IMR-90 (cell line): ENCODE results near the gene GALNT7. TPM values are rescaled to one million over a fixed set of nuclear protein-coding genes. Genes with fewer than 3 reads are reported as not detected.

Source experiments
- ATAC-seq: fragments of 200-7000 bp; cut with Tn5 transposase; 2 replicates; pipeline ENCODE4 v1.9.1; 2020; ENCODE audit warnings: low read depth, mild to moderate bottlenecking, moderate library complexity
- BruUV-seq: library from RNA; stranded (reverse); fragments of 400-500 nt; replicated peaks from 2 replicates; lab custom pipeline; 2021; lab: Mats Ljungman, UMichigan
- CTCF ChIA-PET: fragments of 300-600 bp; formaldehyde crosslinking; extraction: SDS; loops from one replicate; lab custom pipeline; 2021; ENCODE audit warnings: antibody characterized with exemption; lab: Yijun Ruan, JAX
- POLR2A ChIA-PET: fragments of 300-600 bp; sonication (Branson Sonifier 250); formaldehyde crosslinking; loops from one replicate; lab custom pipeline; 2022; ENCODE audit warnings: antibody characterized with exemption; ENCODE audit not compliant: unreplicated experiment; lab: Charles Lee
- DNase-seq: peaks from one replicate; pipeline ENCODE4 v3.0.0; 2013
- H2AFZ ChIP-seq: replicated peaks from 2 replicates; pipeline ENCODE3; 2013; ENCODE audit warnings: low read length, mild to moderate bottlenecking; ENCODE audit not compliant: poor library complexity
- H2AK5ac ChIP-seq: 2 replicates; pipeline ENCODE4 v1.6.1; 2013; ENCODE audit warnings: low read depth, low read length, inconsistent platforms
- H2AK9ac ChIP-seq: replicated peaks from 2 replicates; pipeline ENCODE3; 2013; ENCODE audit warnings: mild to moderate bottlenecking, low read depth, low read length, moderate library complexity; ENCODE audit not compliant: poor library complexity
- H2BK120ac ChIP-seq: 2 replicates; pipeline ENCODE4 v1.6.1; 2013; ENCODE audit warnings: low read depth, low read length, inconsistent platforms
- H2BK15ac ChIP-seq: 3 replicates; pipeline ENCODE4 v1.6.1; 2013; ENCODE audit warnings: low read depth, low read length, inconsistent platforms
- H2BK20ac ChIP-seq: 2 replicates; pipeline ENCODE4 v1.6.1; 2013; ENCODE audit warnings: low read depth, mild to moderate bottlenecking, inconsistent platforms, low read length, moderate library complexity
- H2BK5ac ChIP-seq: 2 replicates; pipeline ENCODE4 v1.6.1; 2013; ENCODE audit warnings: mild to moderate bottlenecking, low read depth, low read length, inconsistent platforms; ENCODE audit not compliant: poor library complexity, severe bottlenecking
- H3K14ac ChIP-seq: replicated peaks from 2 replicates; pipeline ENCODE4 v1.6.1; 2013; ENCODE audit warnings: low read depth, low read length, inconsistent platforms
- H3K18ac ChIP-seq: 2 replicates; pipeline ENCODE4 v1.6.1; 2013; ENCODE audit warnings: low read depth, low read length, control low read depth
- H3K23ac ChIP-seq: 2 replicates; pipeline ENCODE4 v1.6.1; 2013; ENCODE audit warnings: low read depth, low read length, inconsistent platforms
- H3K27ac ChIP-seq: 2 replicates; pipeline ENCODE4 v1.5.1; 2013; ENCODE audit warnings: mild to moderate bottlenecking, control low read depth, low read length; ENCODE audit not compliant: insufficient read depth
- H3K27me3 ChIP-seq: 2 replicates; pipeline ENCODE4 v1.6.1; 2013; ENCODE audit warnings: low read length; ENCODE audit not compliant: control insufficient read depth, insufficient read depth
- H3K36me3 ChIP-seq: 2 replicates; pipeline ENCODE4 v1.6.1; 2013; ENCODE audit warnings: low read length, mixed read lengths; ENCODE audit not compliant: control insufficient read depth, insufficient read depth
- H3K4ac ChIP-seq: 2 replicates; pipeline ENCODE4 v1.6.1; 2013; ENCODE audit warnings: low read depth, low read length, inconsistent platforms
- H3K4me1 ChIP-seq: 2 replicates; pipeline ENCODE4 v1.6.1; 2013; ENCODE audit warnings: low read length, mixed read lengths; ENCODE audit not compliant: control insufficient read depth, insufficient read depth
- H3K4me2 ChIP-seq: 2 replicates; pipeline ENCODE4 v1.6.1; 2013; ENCODE audit warnings: low read depth, mild to moderate bottlenecking, control low read depth, low read length, moderate library complexity
- H3K4me3 ChIP-seq: 2 replicates; pipeline ENCODE4 v1.5.1; 2013; ENCODE audit warnings: low read depth, mild to moderate bottlenecking, control low read depth, low read length, moderate library complexity; ENCODE audit not compliant: insufficient read depth
- H3K56ac ChIP-seq: 2 replicates; pipeline ENCODE4 v1.6.1; 2013; ENCODE audit warnings: low read length, inconsistent platforms; ENCODE audit not compliant: insufficient read depth; ENCODE audit errors: extremely low read depth
- H3K79me1 ChIP-seq, 2 experiments: 2 replicates each; pipeline ENCODE4 v1.6.1; 2013; ENCODE audit warnings: low read length in 2 of 2, inconsistent platforms in 1 of 2, low read depth in 1 of 2
- H3K9ac ChIP-seq: 2 replicates; pipeline ENCODE4 v1.6.1; 2013; ENCODE audit warnings: low read depth, low read length, control low read depth
- H3K9me1 ChIP-seq: 2 replicates; pipeline ENCODE4 v1.6.1; 2013; ENCODE audit warnings: low read length, inconsistent platforms; ENCODE audit not compliant: insufficient read depth
- H3K9me3 ChIP-seq: 2 replicates; pipeline ENCODE4 v1.6.1; 2013; ENCODE audit warnings: low read length; ENCODE audit not compliant: control insufficient read depth, insufficient read depth
- H4K20me1 ChIP-seq: 2 replicates; pipeline ENCODE4 v1.6.1; 2013; ENCODE audit warnings: low read length, inconsistent platforms; ENCODE audit not compliant: insufficient read depth
- H4K5ac ChIP-seq: 2 replicates; pipeline ENCODE4 v1.6.1; 2013; ENCODE audit warnings: mild to moderate bottlenecking, low read depth, low read length, control low read depth
- H4K8ac ChIP-seq, 2 experiments: 2 replicates each; pipeline ENCODE4 v1.6.1; 2013; ENCODE audit warnings: low read depth in 2 of 2, low read length in 2 of 2, control low read depth in 1 of 2, inconsistent platforms in 1 of 2
- H4K91ac ChIP-seq: 2 replicates; pipeline ENCODE4 v1.6.1; 2013; ENCODE audit warnings: low read depth, low read length, inconsistent platforms; ENCODE audit not compliant: insufficient read depth
- CEBPB ChIP-seq: IDR thresholded peaks from 2 replicates; pipeline ENCODE4 v1.6.1; 2012; ENCODE audit warnings: low read depth, low read length, improper control_type of control experiment
- CHD1 ChIP-seq: IDR thresholded peaks from 2 replicates; pipeline ENCODE4 v1.6.1; 2012; ENCODE audit warnings: low read depth, low read length, improper control_type of control experiment
- CTCF ChIP-seq: conservative IDR thresholded peaks from 2 replicates; pipeline ENCODE4 v1.5.1; 2012; ENCODE audit warnings: mild to moderate bottlenecking, low read depth, low read length, improper control_type of control experiment
- ELK1 ChIP-seq: fragments of 150-350 bp; IDR thresholded peaks from 2 replicates; pipeline ENCODE4 v1.6.1; 2016; ENCODE audit warnings: low read depth, mild to moderate bottlenecking, low read length, moderate library complexity, borderline replicate concordance
- MAFK ChIP-seq: IDR thresholded peaks from 2 replicates; pipeline ENCODE4 v1.6.1; 2012; ENCODE audit warnings: low read depth, low read length, improper control_type of control experiment
- MAZ ChIP-seq: IDR thresholded peaks from 2 replicates; pipeline ENCODE4 v1.6.1; 2012; ENCODE audit warnings: low read depth, mild to moderate bottlenecking, low read length, improper control_type of control experiment, moderate library complexity, borderline replicate concordance
- MXI1 ChIP-seq: IDR thresholded peaks from 2 replicates; pipeline ENCODE4 v1.6.1; 2012; ENCODE audit warnings: low read depth, mild to moderate bottlenecking, low read length, moderate library complexity, borderline replicate concordance
- NFE2L2 ChIP-seq: fragments of 150-350 bp; IDR thresholded peaks from 2 replicates; pipeline ENCODE4 v1.6.1; 2016; ENCODE audit warnings: low read depth, mild to moderate bottlenecking, low read length
- POLR2A ChIP-seq: IDR thresholded peaks from 2 replicates; pipeline ENCODE4 v1.6.1; 2012; ENCODE audit warnings: mild to moderate bottlenecking, low read depth, low read length
- RAD21 ChIP-seq: IDR thresholded peaks from 2 replicates; pipeline ENCODE4 v1.6.1; 2012; ENCODE audit warnings: low read length, improper control_type of control experiment
- RCOR1 ChIP-seq: IDR thresholded peaks from 2 replicates; pipeline ENCODE4 v1.6.1; 2012; ENCODE audit warnings: mild to moderate bottlenecking, low read length, improper control_type of control experiment; ENCODE audit not compliant: insufficient replicate concordance
- RFX5 ChIP-seq: IDR thresholded peaks from 2 replicates; pipeline ENCODE4 v1.8.0; 2012; ENCODE audit warnings: low read depth, mild to moderate bottlenecking, low read length, moderate library complexity
- SMC3 ChIP-seq: fragments of 150-350 bp; IDR thresholded peaks from 2 replicates; pipeline ENCODE4 v1.6.1; 2016; ENCODE audit warnings: low read depth, mild to moderate bottlenecking, antibody characterized with exemption, low read length, moderate library complexity
- WGBS, 2 experiments: methylation state at CpG; one replicate each; pipeline versions ENCODE4 v1.1.5 to v1.1.7; 2013; ENCODE audit warnings: missing lambda C conversion rate in 2 of 2; ENCODE audit not compliant: insufficient read length in 1 of 2; ENCODE audit errors: extremely low coverage in 2 of 2; 5-methylcytosine and 5-hydroxymethylcytosine counted together
- dilution Hi-C: fragments of 300-500 bp; cut with HindIII; formaldehyde crosslinking; loops from one replicate; pipeline ENCODE4 v1.14.3; 2018; ENCODE audit warnings: low sequenced_read_pairs; ENCODE audit not compliant: unreplicated experiment
- in situ Hi-C: fragments of 300-500 bp; cut with MboI; formaldehyde crosslinking; loops from 3 replicates; pipeline ENCODE4 v1.14.3; 2019; ENCODE audit warnings: low sequenced_read_pairs, inconsistent platforms, mixed read lengths
- intact Hi-C: fragments of 100-400 bp; cut with micrococcal nuclease; formaldehyde crosslinking; loops from 2 replicates; pipeline ENCODE4 v1.10.0; 2022
- polyA plus RNA-seq, 3 experiments: library from polyadenylated mRNA; depleted of rRNA; stranded (reverse); fragments of >200 nt; gene quantifications; 2 replicates each; pipeline ENCODE4 v1.2.3, GENCODE V29; 2012; ENCODE audit warnings: low replicate concordance in 1 of 3
- total RNA-seq: library from RNA; depleted of rRNA; stranded (reverse); fragments of >200 nt; gene quantifications from 2 replicates; pipeline ENCODE4 v1.2.3, GENCODE V29; 2012
- TF ChIP-seq, protein P1 (sequence below): fragments of 150-350 bp; IDR thresholded peaks from 2 replicates; pipeline ENCODE4 v1.6.1; 2017; ENCODE audit warnings: mild to moderate bottlenecking, antibody characterized with exemption, low read length, low read depth

GALNT7 gene
- total and polyA plus RNA-seq, 2 of the 4 experiments (the other 2 are of a cell fraction): 19.1 to 31.2 TPM

DNA sequence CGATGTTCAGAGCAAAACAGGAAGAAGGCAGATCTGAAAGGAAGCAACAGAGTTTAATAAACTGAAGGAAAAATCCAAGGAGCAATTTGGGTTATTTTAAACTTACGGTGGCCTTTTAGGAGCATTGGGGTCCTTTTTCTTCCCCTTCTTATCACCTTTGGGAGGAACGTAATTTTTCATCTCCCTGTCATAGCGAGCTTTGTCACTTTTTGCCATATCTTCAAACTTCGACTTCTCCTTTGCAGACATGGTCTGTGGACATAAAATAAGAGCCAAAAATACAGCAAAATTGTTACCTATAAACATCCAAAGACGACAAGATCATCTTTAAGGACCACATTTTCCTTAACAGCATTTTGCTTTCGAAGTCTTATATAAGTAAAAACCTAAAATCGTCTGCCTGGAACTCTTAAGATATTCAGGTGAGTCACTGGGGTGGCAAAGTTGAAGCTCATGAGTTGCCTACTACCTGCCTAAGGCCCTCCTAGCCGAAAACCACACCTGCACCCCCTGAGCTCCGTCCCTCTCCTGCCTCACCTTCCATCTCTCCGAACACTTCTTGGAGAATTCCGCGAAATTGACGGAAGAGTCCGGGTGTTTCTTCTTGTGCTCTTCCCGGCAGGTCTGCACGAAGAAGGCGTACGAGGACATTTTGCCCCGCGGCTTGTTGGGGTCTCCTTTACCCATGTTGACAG lies 164.5 kb downstream of the GALNT7 start:
- whole genome bisulfite sequencing, 2 experiments: 2% methylated on average over 8 of the region's 21 CpGs; no CpG with 5 or more reads in 1 of the 2 experiments
- Histone ChIP-seq H2BK120ac (no peak overlapping the region), H3K14ac (peak overlapping the region; percentile 68), H3K23ac (peak overlapping the region; percentile 79), H3K9ac (peak overlapping the region; percentile 84), H3K27me3 (no peaks in the 10 kb centered on the region), H2BK15ac (no peak overlapping the region), H4K8ac (peak overlapping the region in 1 of 2 experiments; percentile 11; a peak in 1 of 4 replicates), H2AK5ac (peak overlapping the region; percentile 69), H2BK5ac (peak overlapping the region; percentile 86), H2AFZ (peak overlapping the region; percentile 84), H4K20me1 (no peaks in the 10 kb centered on the region), H4K5ac (peak overlapping the region; percentile 1; the same call in 1 of the 2 replicates), H3K4ac (peak overlapping the region; percentile 82), H3K9me1 (no peaks in the 10 kb centered on the region; the same call in 1 of the 2 replicates), H3K27ac (peak overlapping the region; percentile 45), H3K18ac (no peak overlapping the region), H3K9me3 (no peaks in the 10 kb centered on the region), H3K36me3 (peaks cover 6% of the 10 kb centered on the region), H3K4me1 (no peaks in the 10 kb centered on the region), H3K79me1 (peaks cover 0 to 4% of the 10 kb centered on the region in 2 experiments; a peak in 3 of 4 replicates), H2AK9ac (no peak overlapping the region), H3K4me3 (peak overlapping the region; percentile 75), H3K4me2 (peak overlapping the region; percentile 99), H3K56ac (peak overlapping the region; percentile 27; the same call in 1 of the 2 replicates), H2BK20ac (no peak overlapping the region), H4K91ac (no peak overlapping the region; the same call in 1 of the 2 replicates)
- intact Hi-C loops: loop anchor here (5.0 kb wide), 1 partner anchor 144 kb away; no protein-coding TSS in a partner anchor
- ChIA-PET POLR2A (no interaction called here), CTCF (interaction anchor here (0.6 kb wide), 1 partner anchor 83 kb away, joined by 5 read pairs; no protein-coding TSS in a partner anchor)
- BruUV-seq: no TSS peak
- in situ Hi-C loops: no loop called here
- no peak for ATAC-seq
- DNase-seq: peak; percentile 1
- dilution Hi-C loops: no loop called here
- no peak for TF ChIP-seq CHD1
- no peak for TF ChIP-seq CEBPB
- TF ChIP-seq CTCF: no peak
- no peak for TF ChIP-seq MAZ
- no peak for TF ChIP-seq NFE2L2
- TF ChIP-seq SMC3: no peak
- TF ChIP-seq, protein P1, sequence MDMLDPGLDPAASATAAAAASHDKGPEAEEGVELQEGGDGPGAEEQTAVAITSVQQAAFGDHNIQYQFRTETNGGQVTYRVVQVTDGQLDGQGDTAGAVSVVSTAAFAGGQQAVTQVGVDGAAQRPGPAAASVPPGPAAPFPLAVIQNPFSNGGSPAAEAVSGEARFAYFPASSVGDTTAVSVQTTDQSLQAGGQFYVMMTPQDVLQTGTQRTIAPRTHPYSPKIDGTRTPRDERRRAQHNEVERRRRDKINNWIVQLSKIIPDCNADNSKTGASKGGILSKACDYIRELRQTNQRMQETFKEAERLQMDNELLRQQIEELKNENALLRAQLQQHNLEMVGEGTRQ: no peak
- no peak for TF ChIP-seq RFX5
- TF ChIP-seq RCOR1: no peak
- TF ChIP-seq MAFK: no peak
- no peak for TF ChIP-seq MXI1
- no peak for TF ChIP-seq ELK1
- TF ChIP-seq RAD21: no peak
- TF ChIP-seq POLR2A: no peak
